Natural killer cell (primary cell): ENCODE data around the gene MMRN1. TPM values are rescaled to one million over a fixed set of nuclear protein-coding genes. Genes with fewer than 3 reads are reported as not detected.

Experiments used
- ATAC-seq, 3 donors: fragments of 150-1000 bp in 2 of 3; fragments of 200-7000 bp in 1 of 3; cut with Tn5 transposase; 1 replicate in 1 of 3; 2 replicates in 2 of 3; pipeline ENCODE4 v1.10.0; 2021; ENCODE audit warnings: mild to moderate bottlenecking in 2 of 3, moderate library complexity in 2 of 3
- DNase-seq, 2 donors: peaks; one replicate each; pipeline versions ENCODE4 v3.0.0 to v3.0.0-alpha.2; 2013 to 2021; ENCODE audit warnings: mixed read lengths in 1 of 2
- H3K27ac ChIP-seq: one replicate; pipeline ENCODE4 v1.5.1; 2013; ENCODE audit warnings: mild to moderate bottlenecking, low read length
- H3K27me3 ChIP-seq: one replicate; pipeline ENCODE4 v1.6.1; 2013; ENCODE audit warnings: low read length; ENCODE audit not compliant: control insufficient read depth, insufficient read depth
- H3K36me3 ChIP-seq: one replicate; pipeline ENCODE4 v1.6.1; 2013; ENCODE audit warnings: low read length; ENCODE audit not compliant: control insufficient read depth, insufficient read depth
- H3K4me1 ChIP-seq: one replicate; pipeline ENCODE4 v1.6.1; 2013; ENCODE audit warnings: low read length; ENCODE audit not compliant: control insufficient read depth, insufficient read depth
- H3K4me3 ChIP-seq: one replicate; pipeline ENCODE4 v1.5.1; 2013; ENCODE audit warnings: low read length
- H3K9me3 ChIP-seq: one replicate; pipeline ENCODE4 v1.6.1; 2013; ENCODE audit warnings: low read length; ENCODE audit not compliant: control insufficient read depth, insufficient read depth
- H3K27ac Mint-ChIP-seq, 2 donors: one replicate each; pipeline ENCODE4 v1.8.0; 2022; ENCODE audit warnings: mild to moderate bottlenecking in 2 of 2, mixed read lengths in 2 of 2, moderate library complexity in 1 of 2
- H3K27me3 Mint-ChIP-seq, 2 donors: one replicate each; pipeline ENCODE4 v1.8.0; 2022; ENCODE audit warnings: low read depth in 2 of 2, mixed read lengths in 2 of 2
- H3K36me3 Mint-ChIP-seq: one replicate; pipeline ENCODE4 v1.8.0; 2022; ENCODE audit warnings: mixed read lengths
- H3K4me1 Mint-ChIP-seq, 2 donors: one replicate each; pipeline ENCODE4 v1.8.0; 2022; ENCODE audit warnings: mixed read lengths in 2 of 2
- H3K4me3 Mint-ChIP-seq: one replicate; pipeline ENCODE4 v1.8.0; 2022; ENCODE audit warnings: mild to moderate bottlenecking, moderate library complexity, mixed read lengths
- H3K9me3 Mint-ChIP-seq, 2 donors: one replicate each; pipeline ENCODE4 v1.8.0; 2022; ENCODE audit warnings: mixed read lengths in 2 of 2
- WGBS: methylation state at CpG from one replicate; pipeline ENCODE4 v1.1.7; 2013; ENCODE audit warnings: missing lambda C conversion rate; ENCODE audit not compliant: insufficient coverage; 5-methylcytosine and 5-hydroxymethylcytosine counted together
- intact Hi-C: fragments of 100-400 bp; cut with micrococcal nuclease; formaldehyde crosslinking; loops from one replicate; pipeline ENCODE4 v1.14.2; 2022
- total RNA-seq, 4 donors: library from RNA; stranded (reverse); fragments of 120-200 nt in 1 of 4; gene quantifications; one replicate each; pipeline versions ENCODE4 v1.2.3 to v1.2.4, GENCODE V29; 2013 to 2022
- TF ChIP-seq, protein P1 (sequence below): fragments of 200-600 bp; IDR thresholded peaks from one replicate; pipeline ENCODE4 v1.8.0; 2022; ENCODE audit warnings: antibody characterized with exemption

The MMRN1 gene
- total RNA-seq, 3 donors from 2014 or later (not counting 1 experiment from before 2014, with no cell fraction given): 1.2 to 2.0 (median 1.8) TPM

DNA sequence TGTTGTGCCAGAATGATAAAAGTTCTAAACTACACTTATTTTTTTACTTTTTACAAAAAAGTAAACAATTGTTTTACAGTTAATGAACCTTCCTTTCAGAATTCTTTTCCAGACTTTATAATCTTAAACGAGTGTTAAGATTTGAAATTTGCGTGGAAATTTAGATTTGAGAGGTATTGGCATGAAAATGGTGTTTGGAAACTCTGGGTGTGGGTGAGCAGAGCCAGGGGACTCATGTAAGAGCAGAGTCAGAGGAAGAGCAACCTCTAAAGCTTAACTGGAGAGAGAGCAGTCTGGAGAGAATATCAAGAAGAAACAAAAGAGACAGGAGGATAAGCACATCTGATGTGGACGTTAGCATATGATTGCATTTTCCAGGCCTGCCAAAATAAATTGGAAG lies 48.2 kb downstream of the MMRN1 start:
- WGBS: 90% methylated on average over 3 of the region's 3 CpGs
- no peak overlapping the region for H3K4me3 ChIP-seq
- no peaks in the 10 kb centered on the region for H3K36me3 ChIP-seq
- Mint-ChIP-seq H3K27ac (no peak overlapping the region), H3K36me3 (no peaks in the 10 kb centered on the region), H3K4me1 (no peaks in the 10 kb centered on the region), H3K27me3 (peaks cover 0 to 6% of the 10 kb centered on the region in 2 donors), H3K9me3 (no peaks in the 10 kb centered on the region), H3K4me3 (no peak overlapping the region)
- peaks cover 2% of the 10 kb centered on the region for H3K27me3 ChIP-seq
- H3K4me1 ChIP-seq: no peaks in the 10 kb centered on the region
- ATAC-seq (no peak), DNase-seq (no peak)
- intact Hi-C loops: no loop called here
- no peaks in the 10 kb centered on the region for H3K9me3 ChIP-seq
- TF ChIP-seq, protein P1, sequence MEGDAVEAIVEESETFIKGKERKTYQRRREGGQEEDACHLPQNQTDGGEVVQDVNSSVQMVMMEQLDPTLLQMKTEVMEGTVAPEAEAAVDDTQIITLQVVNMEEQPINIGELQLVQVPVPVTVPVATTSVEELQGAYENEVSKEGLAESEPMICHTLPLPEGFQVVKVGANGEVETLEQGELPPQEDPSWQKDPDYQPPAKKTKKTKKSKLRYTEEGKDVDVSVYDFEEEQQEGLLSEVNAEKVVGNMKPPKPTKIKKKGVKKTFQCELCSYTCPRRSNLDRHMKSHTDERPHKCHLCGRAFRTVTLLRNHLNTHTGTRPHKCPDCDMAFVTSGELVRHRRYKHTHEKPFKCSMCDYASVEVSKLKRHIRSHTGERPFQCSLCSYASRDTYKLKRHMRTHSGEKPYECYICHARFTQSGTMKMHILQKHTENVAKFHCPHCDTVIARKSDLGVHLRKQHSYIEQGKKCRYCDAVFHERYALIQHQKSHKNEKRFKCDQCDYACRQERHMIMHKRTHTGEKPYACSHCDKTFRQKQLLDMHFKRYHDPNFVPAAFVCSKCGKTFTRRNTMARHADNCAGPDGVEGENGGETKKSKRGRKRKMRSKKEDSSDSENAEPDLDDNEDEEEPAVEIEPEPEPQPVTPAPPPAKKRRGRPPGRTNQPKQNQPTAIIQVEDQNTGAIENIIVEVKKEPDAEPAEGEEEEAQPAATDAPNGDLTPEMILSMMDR: no peak
- no peak overlapping the region for H3K27ac ChIP-seq

- no peaks in the 10 kb centered on the region for H3K36me3 ChIP-seq
- peaks cover 2% of the 10 kb centered on the region for H3K27me3 ChIP-seq
- H3K27me3 Mint-ChIP-seq: no peaks in the 10 kb centered on the region
- DNase-seq (peak in 1 of 2 donors; percentile 7), ATAC-seq (no peak)
- H3K4me3 ChIP-seq: no peak overlapping the region
- H3K27ac Mint-ChIP-seq: no peak overlapping the region
- no peaks in the 10 kb centered on the region for H3K4me1 Mint-ChIP-seq
- no peaks in the 10 kb centered on the region for H3K4me1 ChIP-seq
- H3K9me3 Mint-ChIP-seq: no peaks in the 10 kb centered on the region
- H3K4me3 Mint-ChIP-seq: no peak overlapping the region
- intact Hi-C loops: no loop called here
- no peak overlapping the region for H3K27ac ChIP-seq
- WGBS: no CpG with 5 or more reads among the region's 2 CpGs
- no peaks in the 10 kb centered on the region for H3K9me3 ChIP-seq
- TF ChIP-seq, protein P1: no peak
- no peaks in the 10 kb centered on the region for H3K36me3 Mint-ChIP-seq
These were observed 55.2 kb downstream of the MMRN1 start for GRCh38 chr4:89949782-89950387.

DNA sequence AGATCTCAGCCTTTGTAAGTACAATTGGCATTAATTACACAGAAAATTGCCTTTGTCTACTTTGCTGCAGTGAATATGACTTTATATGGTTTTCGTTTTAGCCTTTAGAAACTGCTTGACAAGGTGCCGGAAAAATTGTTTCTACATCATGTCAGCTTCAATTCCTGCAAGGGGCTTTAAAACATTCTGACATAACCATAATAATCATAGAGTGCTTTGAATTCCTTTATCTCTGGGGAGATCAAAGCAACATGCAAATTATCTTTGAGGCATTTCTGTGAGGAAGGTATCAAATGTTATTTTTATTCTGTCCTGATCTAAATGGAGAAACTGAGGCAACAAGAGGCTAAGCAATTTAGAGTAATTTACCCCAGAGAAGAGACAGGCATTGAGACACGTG lies 57.8 kb downstream of the MMRN1 start:
- no peaks in the 10 kb centered on the region for H3K36me3 Mint-ChIP-seq
- intact Hi-C loops: no loop called here
- no peak for DNase-seq
- H3K27me3 Mint-ChIP-seq: no peaks in the 10 kb centered on the region
- H3K27ac Mint-ChIP-seq: no peak overlapping the region
- no peaks in the 10 kb centered on the region for H3K9me3 Mint-ChIP-seq
- no peaks in the 10 kb centered on the region for H3K4me1 Mint-ChIP-seq
- H3K4me1 ChIP-seq: no peaks in the 10 kb centered on the region
- H3K36me3 ChIP-seq: no peaks in the 10 kb centered on the region
- no peaks in the 10 kb centered on the region for H3K27me3 ChIP-seq
- H3K9me3 ChIP-seq: no peaks in the 10 kb centered on the region
- H3K4me3 Mint-ChIP-seq: no peak overlapping the region
- no peak overlapping the region for H3K4me3 ChIP-seq
- no peak for ATAC-seq
- H3K27ac ChIP-seq: no peak overlapping the region
- WGBS: 83% methylated on average over 3 of the region's 3 CpGs
- TF ChIP-seq, protein P1: no peak
